C4-2B (cell line): ENCODE measurements around the gene CUEDC2.

Source experiments
- ZFX ChIP-seq: fragments of 450-650 bp; IDR thresholded peaks from 2 replicates; pipeline ENCODE4 v1.6.1; 2017
- TF ChIP-seq, protein P1 (sequence below): fragments of 450-650 bp; conservative IDR thresholded peaks from 2 replicates; pipeline ENCODE4 v1.5.1; 2017; ENCODE audit warnings: mild to moderate bottlenecking

DNA sequence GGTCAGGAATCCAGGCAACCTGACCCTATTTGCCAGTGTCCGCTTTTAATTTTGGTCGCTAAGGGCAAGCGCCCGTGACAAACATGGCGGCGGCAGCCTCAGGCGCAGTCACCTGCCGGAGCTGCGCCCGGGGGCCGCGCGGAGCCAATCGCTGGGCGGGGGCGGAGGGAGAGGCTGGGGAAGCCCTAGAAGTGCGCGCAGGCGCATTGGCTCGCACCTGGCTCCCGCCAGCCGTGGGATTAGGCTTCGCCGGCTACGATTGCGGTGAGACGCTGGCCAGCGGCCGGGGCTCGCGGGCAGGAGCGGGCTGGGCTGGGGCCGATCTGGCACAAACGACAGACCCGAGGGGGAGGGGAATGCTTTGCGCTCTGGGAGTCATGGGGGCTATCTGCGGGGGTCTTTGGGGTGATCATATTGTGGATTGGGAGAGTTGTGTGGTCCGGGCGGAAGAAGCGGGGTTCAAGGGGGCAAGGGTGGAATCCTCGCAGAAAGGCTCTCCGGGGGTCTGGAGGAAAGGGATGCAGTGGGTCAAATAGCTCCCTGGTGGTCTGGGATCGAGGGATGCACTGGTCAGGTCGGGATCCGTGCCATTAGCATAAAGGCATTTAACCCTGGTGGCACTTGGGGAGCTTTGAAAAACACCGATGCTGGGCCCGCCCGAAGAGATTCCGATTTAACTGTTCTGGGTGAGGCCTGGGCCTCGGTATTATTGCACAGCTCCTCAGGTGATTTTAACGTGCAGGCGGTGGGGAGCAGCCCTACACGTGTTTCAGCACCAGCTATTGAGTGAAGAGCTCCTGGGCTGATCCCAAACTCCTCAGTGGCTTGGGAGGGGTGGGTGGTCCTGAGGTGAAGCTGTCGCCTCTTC, 29.0 kb upstream of the CUEDC2 start:
- TF ChIP-seq, protein P1, sequence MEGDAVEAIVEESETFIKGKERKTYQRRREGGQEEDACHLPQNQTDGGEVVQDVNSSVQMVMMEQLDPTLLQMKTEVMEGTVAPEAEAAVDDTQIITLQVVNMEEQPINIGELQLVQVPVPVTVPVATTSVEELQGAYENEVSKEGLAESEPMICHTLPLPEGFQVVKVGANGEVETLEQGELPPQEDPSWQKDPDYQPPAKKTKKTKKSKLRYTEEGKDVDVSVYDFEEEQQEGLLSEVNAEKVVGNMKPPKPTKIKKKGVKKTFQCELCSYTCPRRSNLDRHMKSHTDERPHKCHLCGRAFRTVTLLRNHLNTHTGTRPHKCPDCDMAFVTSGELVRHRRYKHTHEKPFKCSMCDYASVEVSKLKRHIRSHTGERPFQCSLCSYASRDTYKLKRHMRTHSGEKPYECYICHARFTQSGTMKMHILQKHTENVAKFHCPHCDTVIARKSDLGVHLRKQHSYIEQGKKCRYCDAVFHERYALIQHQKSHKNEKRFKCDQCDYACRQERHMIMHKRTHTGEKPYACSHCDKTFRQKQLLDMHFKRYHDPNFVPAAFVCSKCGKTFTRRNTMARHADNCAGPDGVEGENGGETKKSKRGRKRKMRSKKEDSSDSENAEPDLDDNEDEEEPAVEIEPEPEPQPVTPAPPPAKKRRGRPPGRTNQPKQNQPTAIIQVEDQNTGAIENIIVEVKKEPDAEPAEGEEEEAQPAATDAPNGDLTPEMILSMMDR: no peak
- no peak for TF ChIP-seq ZFX
